K562 (cell line): Measurements from ENCODE around the gene ZER1. TPM values are rescaled to one million over a fixed set of nuclear protein-coding genes. Genes with fewer than 3 reads are reported as not detected.

Experiments used
- ATAC-seq: fragments of 200-7000 bp; cut with Tn5 transposase; 3 replicates; pipeline ENCODE4 v1.9.1; 2020; ENCODE audit warnings: moderate library complexity
- BruUV-seq: library from RNA; stranded (reverse); fragments of 400-500 nt; replicated peaks from 2 replicates; lab custom pipeline; 2021; lab: Mats Ljungman, UMichigan
- CTCF ChIA-PET: fragments of 300-600 bp; formaldehyde crosslinking; extraction: SDS; loops from one replicate; lab custom pipeline; 2021; ENCODE audit warnings: low intra/inter-chr PET ratio; lab: Yijun Ruan, JAX
- POLR2A ChIA-PET: fragments of 300-600, 350-650 bp; sonication (Branson Sonifier 250); formaldehyde crosslinking; extraction: SDS; loops from one replicate; lab custom pipeline; 2021; ENCODE audit warnings: antibody characterized with exemption, inconsistent platforms; lab: Yijun Ruan, JAX
- DNase-seq, 4 experiments: peaks; one replicate each; pipeline versions ENCODE4 v3.0.0 to v3.0.0-alpha.2; 2011 to 2018; ENCODE audit warnings: low spot score in 3 of 4, mixed read lengths in 3 of 4; ENCODE audit errors: extremely low read depth in 1 of 4
- FAIRE-seq: peaks from 2 replicates; lab custom pipeline; 2011; peaks lifted over from hg19 to GRCh38; lab: Jason Lieb, UNC
- H2AFZ ChIP-seq: 2 replicates; pipeline ENCODE4 v1.6.0; 2011; ENCODE audit warnings: low read depth, low read length, control low read depth, inconsistent platforms
- H3K27ac ChIP-seq: fragments of 200-600 bp; 3 replicates; pipeline ENCODE4 v1.8.0; 2011; ENCODE audit warnings: low read depth, mild to moderate bottlenecking, control low read depth, inconsistent platforms, low read length, moderate library complexity, mixed read lengths; ENCODE audit errors: extremely low read depth
- H3K27me3 ChIP-seq, 2 experiments: fragments of 300-600 bp in 1 of 2; 2 replicates in 1 of 2; 3 replicates in 1 of 2; pipeline versions ENCODE4 v1.6.0 to v1.8.0; 2011; ENCODE audit warnings: inconsistent platforms in 2 of 2, low read length in 2 of 2, mild to moderate bottlenecking in 1 of 2, mixed read lengths in 1 of 2, moderate library complexity in 1 of 2; ENCODE audit not compliant: control insufficient read depth in 2 of 2, insufficient read depth in 2 of 2
- H3K36me3 ChIP-seq: fragments of 300-600 bp; 3 replicates; pipeline ENCODE4 v1.8.0; 2011; ENCODE audit warnings: mild to moderate bottlenecking, low read length, inconsistent platforms; ENCODE audit not compliant: control insufficient read depth, insufficient read depth
- H3K4me1 ChIP-seq, 2 experiments: fragments of 200-600 bp in 1 of 2; replicated peaks in 1 of 2; 2 replicates in 1 of 2; 3 replicates in 1 of 2; pipeline versions ENCODE4 v1.5.1 to v1.8.0; 2011; ENCODE audit warnings: inconsistent platforms in 2 of 2, low read length in 2 of 2, mild to moderate bottlenecking in 1 of 2, mixed read lengths in 1 of 2, moderate library complexity in 1 of 2; ENCODE audit not compliant: control insufficient read depth in 2 of 2, insufficient read depth in 2 of 2
- H3K4me2 ChIP-seq: 2 replicates; pipeline ENCODE4 v1.6.1; 2011; ENCODE audit warnings: low read length, control low read depth, inconsistent platforms, mixed read lengths; ENCODE audit not compliant: insufficient read depth
- H3K4me3 ChIP-seq: fragments of 200-600 bp; sonication (generic), shearing (Covaris generic); 2 replicates; pipeline ENCODE4 v1.5.1; 2016; ENCODE audit warnings: control low read depth, inconsistent platforms
- H3K79me2 ChIP-seq: fragments of 200-600 bp; 3 replicates; pipeline ENCODE4 v1.8.0; 2011; ENCODE audit warnings: low read length, inconsistent platforms; ENCODE audit not compliant: control insufficient read depth, insufficient read depth
- H3K9ac ChIP-seq, 2 experiments: 2 replicates each; pipeline versions ENCODE4 v1.6.0 to v1.6.1; 2011; ENCODE audit warnings: low read depth in 2 of 2, low read length in 2 of 2, control low read depth in 1 of 2, inconsistent platforms in 1 of 2, mild to moderate bottlenecking in 1 of 2, mixed read lengths in 1 of 2; ENCODE audit not compliant: insufficient read depth in 1 of 2
- H3K9me1 ChIP-seq: one replicate; pipeline ENCODE4 v1.6.0; 2011; ENCODE audit warnings: inconsistent platforms, mild to moderate bottlenecking, low read length, moderate library complexity; ENCODE audit not compliant: control insufficient read depth, insufficient read depth
- H3K9me3 ChIP-seq: replicated peaks from 2 replicates; pipeline ENCODE4 v1.5.1; 2011; ENCODE audit warnings: low read depth, low read length, inconsistent platforms; ENCODE audit not compliant: control insufficient read depth, insufficient read depth
- H4K20me1 ChIP-seq: replicated peaks from 2 replicates; pipeline ENCODE4 v1.6.1; 2011; ENCODE audit warnings: low read length, inconsistent platforms, mixed read lengths; ENCODE audit not compliant: control insufficient read depth, insufficient read depth
- CCAR2 ChIP-seq: fragments of 200-400 bp; formaldehyde crosslinking; IDR thresholded peaks from 2 replicates; pipeline ENCODE4 v1.6.1; 2017; ENCODE audit warnings: mild to moderate bottlenecking, low read depth, low read length
- EZH2 ChIP-seq: IDR thresholded peaks from 2 replicates; pipeline ENCODE4 v1.6.1; 2012; ENCODE audit warnings: low read depth, mild to moderate bottlenecking, inconsistent platforms, low read length, borderline replicate concordance
- NFIC ChIP-seq: fragments of 450-650 bp; IDR thresholded peaks from 2 replicates; pipeline ENCODE4 v1.6.1; 2017; ENCODE audit warnings: mild to moderate bottlenecking, inconsistent platforms
- PML ChIP-seq: IDR thresholded peaks from 2 replicates; pipeline ENCODE4 v1.6.1; 2012; ENCODE audit warnings: low read length, inconsistent platforms
- SMARCA4 ChIP-seq: fragments of 450-650 bp; IDR thresholded peaks from 2 replicates; pipeline ENCODE4 v1.6.1; 2016
- ZNF239 ChIP-seq: fragments of 250-450 bp; sonication (Bioruptor Pico); IDR thresholded peaks from 2 replicates; pipeline ENCODE4 v1.4.0; 2020; ENCODE audit warnings: mild to moderate bottlenecking
- ZNF274 ChIP-seq: IDR thresholded peaks from 2 replicates; pipeline ENCODE4 v1.6.1; 2011; ENCODE audit warnings: low read depth, mild to moderate bottlenecking, low read length, moderate library complexity, borderline replicate concordance
- WGBS: fragments of 100-300 bp; shearing (Covaris generic); methylation state at CpG from one replicate; pipeline ENCODE4 v1.1.6; 2016; ENCODE audit warnings: low coverage, mixed read lengths; ENCODE audit not compliant: insufficient coverage; ENCODE audit errors: missing lambda C conversion rate; 5-methylcytosine and 5-hydroxymethylcytosine counted together
- in situ Hi-C: fragments of 300-500 bp; cut with MboI; formaldehyde crosslinking; loops from 4 replicates; pipeline ENCODE4 v1.15.0; 2018; ENCODE audit warnings: inconsistent platforms, mixed read lengths
- intact Hi-C: fragments of 100-400 bp; cut with micrococcal nuclease; formaldehyde crosslinking; loops from 2 replicates; pipeline ENCODE4 v1.14.2; 2022
- polyA plus RNA-seq, 8 experiments: library from polyadenylated mRNA; depleted of rRNA in 4 of 8; stranded (reverse) in 5 of 8; unstranded in 3 of 8; fragments of >200 nt; fragmentation: Nextera tagmentation in 2 of 8; fragmentation: Illumina TruSeq in 1 of 8; extraction: Ambion mirVana in 2 of 8; extraction: Trizol in 1 of 8; gene quantifications; 2 replicates each; pipeline versions ENCODE4 v1.2.1 to v1.2.3, GENCODE V29; 2011 to 2014; ENCODE audit warnings: inconsistent platforms in 1 of 8, missing spikeins in 1 of 8
- total RNA-seq, 7 experiments: library from RNA; depleted of rRNA in 6 of 7; stranded (reverse); fragments of >200 nt in 6 of 7; fragmentation: Illumina TruSeq in 2 of 7; extraction: Trizol in 2 of 7; gene quantifications; 2 replicates each; pipeline versions ENCODE4 v1.2.1 to v1.2.3, GENCODE V29; 2011 to 2021; ENCODE audit warnings: low replicate concordance in 1 of 7
- TF ChIP-seq, protein P1 (sequence below): fragments of 450-650 bp; IDR thresholded peaks from 2 replicates; pipeline ENCODE4 v1.7.0; 2016; ENCODE audit warnings: borderline replicate concordance
- TF ChIP-seq, protein P2 (sequence below): fragments of 250-450 bp; sonication (Bioruptor Pico); IDR thresholded peaks from 2 replicates; pipeline ENCODE4 v1.5.0; 2021

ZER1 gene
- total and polyA plus RNA-seq, 9 of the 15 experiments (the other 6 are each of a cell fraction or from before 2014, with no cell fraction given): 0.07 to 10.7 (median 6.2) TPM

DNA sequence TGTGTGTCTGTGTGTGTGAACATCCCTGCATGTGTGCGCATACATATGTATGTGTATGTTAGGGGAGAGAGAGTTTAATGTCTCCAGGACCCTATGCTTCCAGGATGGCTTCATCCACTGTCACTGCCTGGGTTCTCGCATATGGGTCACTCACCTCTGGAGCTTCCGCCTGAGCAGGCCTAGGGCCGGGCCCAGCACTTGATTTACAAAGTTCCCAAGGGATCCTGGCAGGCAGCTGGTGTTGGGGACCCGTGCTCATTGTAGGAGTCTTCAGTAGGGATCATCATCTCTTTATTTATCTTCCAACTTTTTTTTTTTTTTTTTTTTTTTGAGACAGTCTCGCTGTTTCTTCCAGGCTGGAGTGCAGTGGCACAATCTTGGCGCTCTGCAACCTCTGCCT lies 28.3 kb upstream of the ZER1 start:
- Histone ChIP-seq H3K9me3 (no peaks in the 10 kb centered on the region), H3K36me3 (peaks cover 69% of the 10 kb centered on the region), H3K9me1 (no peaks in the 10 kb centered on the region), H3K9ac (no peak overlapping the region), H3K4me1 (no peaks in the 10 kb centered on the region; a peak in 1 of 5 replicates), H3K4me3 (no peak overlapping the region), H3K27me3 (no peaks in the 10 kb centered on the region), H3K27ac (no peak overlapping the region), H4K20me1 (no peaks in the 10 kb centered on the region), H3K4me2 (no peak overlapping the region), H2AFZ (no peak overlapping the region), H3K79me2 (no peaks in the 10 kb centered on the region)
- FAIRE-seq (no peak), DNase-seq (no peak), ATAC-seq (no peak)
- in situ Hi-C loops: no loop called here
- BruUV-seq: no TSS peak
- WGBS: 92% methylated on average over 6 of the region's 7 CpGs
- TF ChIP-seq NFIC: no peak
- no peak for TF ChIP-seq PML
- TF ChIP-seq, protein P1, sequence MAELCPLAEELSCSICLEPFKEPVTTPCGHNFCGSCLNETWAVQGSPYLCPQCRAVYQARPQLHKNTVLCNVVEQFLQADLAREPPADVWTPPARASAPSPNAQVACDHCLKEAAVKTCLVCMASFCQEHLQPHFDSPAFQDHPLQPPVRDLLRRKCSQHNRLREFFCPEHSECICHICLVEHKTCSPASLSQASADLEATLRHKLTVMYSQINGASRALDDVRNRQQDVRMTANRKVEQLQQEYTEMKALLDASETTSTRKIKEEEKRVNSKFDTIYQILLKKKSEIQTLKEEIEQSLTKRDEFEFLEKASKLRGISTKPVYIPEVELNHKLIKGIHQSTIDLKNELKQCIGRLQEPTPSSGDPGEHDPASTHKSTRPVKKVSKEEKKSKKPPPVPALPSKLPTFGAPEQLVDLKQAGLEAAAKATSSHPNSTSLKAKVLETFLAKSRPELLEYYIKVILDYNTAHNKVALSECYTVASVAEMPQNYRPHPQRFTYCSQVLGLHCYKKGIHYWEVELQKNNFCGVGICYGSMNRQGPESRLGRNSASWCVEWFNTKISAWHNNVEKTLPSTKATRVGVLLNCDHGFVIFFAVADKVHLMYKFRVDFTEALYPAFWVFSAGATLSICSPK: no peak
- TF ChIP-seq CCAR2: no peak
- TF ChIP-seq ZNF274: no peak
- TF ChIP-seq EZH2: no peak
- TF ChIP-seq ZNF239: no peak
- TF ChIP-seq, protein P2, sequence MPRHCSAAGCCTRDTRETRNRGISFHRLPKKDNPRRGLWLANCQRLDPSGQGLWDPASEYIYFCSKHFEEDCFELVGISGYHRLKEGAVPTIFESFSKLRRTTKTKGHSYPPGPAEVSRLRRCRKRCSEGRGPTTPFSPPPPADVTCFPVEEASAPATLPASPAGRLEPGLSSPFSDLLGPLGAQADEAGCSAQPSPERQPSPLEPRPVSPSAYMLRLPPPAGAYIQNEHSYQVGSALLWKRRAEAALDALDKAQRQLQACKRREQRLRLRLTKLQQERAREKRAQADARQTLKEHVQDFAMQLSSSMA (CRISPR knock-in tag): no peak
- no peak for TF ChIP-seq SMARCA4
- CTCF ChIA-PET: no interaction called here
- intact Hi-C loops: no loop called here
- POLR2A ChIA-PET: no interaction called here
